Measurements from ENCODE around the gene HABP2.
A peak's percentile ranks its signal among the peaks of the same experiment; 100 is the strongest.

GRCh38 chr10:113618338-113618737 is 65.5 kb downstream of the HABP2 start:
- TF ChIP-seq REST (IDR thresholded peaks at IDR 0.05) (no peak), CTCF (IDR thresholded peaks at IDR 0.05; ENCODE audit: low read depth, low read length, missing input control) (no peak), ZBTB33 (IDR thresholded peaks at IDR 0.05) (peak; percentile 23), YY1 (IDR thresholded peaks at IDR 0.05) (peak; percentile 47), HNF4G (IDR thresholded peaks at IDR 0.05) (no peak), JUND (IDR thresholded peaks at IDR 0.05) (peak in 1 of 2 donors; percentile 48), RAD21 (IDR thresholded peaks at IDR 0.05) (peak; percentile 26 to 39), RXRA (IDR thresholded peaks at IDR 0.05) (peak; percentile 29 to 75), EGR1 (IDR thresholded peaks at IDR 0.05; ENCODE audit: low read depth in 2 of 2) (no peak), TAF1 (conservative IDR thresholded peaks at IDR 0.05) (no peak), NR2F2 (IDR thresholded peaks at IDR 0.05) (no peak), MAX (IDR thresholded peaks at IDR 0.05) (no peak)
